ENCODE data around the gene CCDC169. TPM values are rescaled to one million over a fixed set of nuclear protein-coding genes. Genes with fewer than 3 reads are reported as not detected.

The CCDC169 gene
- total RNA-seq, 4 donors from 2014 or later: 0.22 to 0.51 TPM; not detected in 2

DNA sequence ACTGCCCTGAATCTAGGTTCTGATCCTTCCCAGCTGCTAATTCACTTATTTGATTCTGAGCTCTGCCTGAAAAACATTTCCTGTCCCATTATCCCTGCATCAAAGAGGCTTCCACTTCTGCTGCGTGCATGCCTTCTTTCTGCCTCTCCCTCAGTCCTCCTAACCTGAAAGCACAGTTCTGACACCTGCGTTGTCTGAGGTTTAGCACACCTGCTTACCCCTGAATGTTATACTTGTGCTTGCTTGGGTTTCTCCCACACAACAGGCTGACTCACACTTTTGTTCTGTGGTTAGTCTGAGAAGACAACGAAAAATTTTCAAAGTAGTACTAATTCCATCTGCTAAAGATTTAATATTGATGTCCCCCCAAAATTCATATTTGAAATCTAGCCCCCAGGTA lies 80.2 kb downstream of the CCDC169 start:
- TF ChIP-seq CTCF (IDR thresholded peaks at IDR 0.05; ENCODE audit: low read depth): no peak

GRCh38 chr13:36214163-36214921 lies 83.3 kb downstream of the CCDC169 start, which contains the start of gene SOHLH2:
Gene SOHLH2 (minus strand): TSS chr13:36214556. CDS start chr13:36214526, 30 bp downstream.
- TF ChIP-seq CTCF (IDR thresholded peaks at IDR 0.05; ENCODE audit: low read depth): no peak

GRCh38 chr13:36212789-36213188 lies 84.8 kb downstream of the CCDC169 start:
- TF ChIP-seq CTCF (IDR thresholded peaks at IDR 0.05; ENCODE audit: low read depth): no peak

- no peak for TF ChIP-seq CTCF (IDR thresholded peaks at IDR 0.05; ENCODE audit: low read depth)
Observed at GRCh38 chr13:36211567-36211966, 86.0 kb downstream of the CCDC169 start.

DNA sequence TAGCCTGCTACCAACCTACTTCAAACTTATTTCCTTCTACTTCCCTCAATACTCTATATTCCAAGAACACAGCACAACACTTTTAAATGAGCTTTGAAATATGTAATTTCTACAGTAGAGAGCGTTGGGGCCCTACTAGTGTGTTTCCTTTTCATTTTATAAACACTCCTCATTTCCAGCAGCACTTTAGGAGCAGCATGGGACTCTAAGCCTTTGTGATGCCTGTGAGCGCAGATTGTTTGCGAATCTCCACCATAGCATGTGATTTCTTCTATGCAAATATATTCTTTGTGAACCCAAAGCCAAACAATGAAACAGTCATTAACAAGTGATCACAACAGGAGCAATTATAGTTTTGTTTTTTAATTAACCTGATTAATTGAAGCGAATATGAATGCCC lies 86.9 kb downstream of the CCDC169 start:
- no peak for TF ChIP-seq CTCF (IDR thresholded peaks at IDR 0.05; ENCODE audit: low read depth)

- TF ChIP-seq CTCF (IDR thresholded peaks at IDR 0.05; ENCODE audit: low read depth): no peak
Observed at GRCh38 chr13:36207672-36208071, 89.9 kb downstream of the CCDC169 start.

- TF ChIP-seq CTCF (IDR thresholded peaks at IDR 0.05; ENCODE audit: low read depth): no peak
Observed at GRCh38 chr13:36193151-36193855, 104.3 kb downstream of the CCDC169 start.
